HG03442 (cell line): ENCODE data around the gene KDM1B.
"Not testable (repeated sequence)": the region's sequence is repeated elsewhere in the genome, so short reads cannot be mapped to it uniquely, and the experiment has no call there.

Experiments used
- ATAC-seq: cut with Tn5 transposase; IDR thresholded peaks from one replicate; pipeline ENCODE4 v1.9.1; 2021; ENCODE audit warnings: mild to moderate bottlenecking, moderate library complexity; ENCODE audit not compliant: unreplicated experiment

KDM1B gene

DNA sequence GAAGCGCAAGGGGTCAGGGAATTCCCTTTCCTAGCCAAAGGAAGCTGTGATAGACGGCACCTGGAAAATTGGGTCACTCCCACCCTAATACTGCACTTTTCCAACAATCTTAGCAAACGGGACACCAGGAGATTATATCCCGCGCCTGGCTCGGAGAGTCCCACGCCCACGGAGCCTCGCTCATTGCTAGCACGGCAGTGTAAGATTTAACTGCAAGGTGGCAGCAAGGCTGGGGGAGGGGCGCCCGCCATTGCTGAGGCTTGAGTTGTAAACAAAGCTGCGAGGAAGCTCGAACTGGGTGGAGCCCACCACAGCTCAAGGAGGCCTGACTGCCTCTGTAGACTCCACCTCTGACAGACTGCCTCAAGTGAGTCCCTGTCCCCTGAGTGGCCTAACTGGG lies 73.4 kb downstream of the KDM1B start:
- ATAC-seq, result not testable (repeated sequence)

GRCh38 chr6:18231856-18232255 lies 76.6 kb downstream of the KDM1B start:
- ATAC-seq, result not testable (repeated sequence)

DNA sequence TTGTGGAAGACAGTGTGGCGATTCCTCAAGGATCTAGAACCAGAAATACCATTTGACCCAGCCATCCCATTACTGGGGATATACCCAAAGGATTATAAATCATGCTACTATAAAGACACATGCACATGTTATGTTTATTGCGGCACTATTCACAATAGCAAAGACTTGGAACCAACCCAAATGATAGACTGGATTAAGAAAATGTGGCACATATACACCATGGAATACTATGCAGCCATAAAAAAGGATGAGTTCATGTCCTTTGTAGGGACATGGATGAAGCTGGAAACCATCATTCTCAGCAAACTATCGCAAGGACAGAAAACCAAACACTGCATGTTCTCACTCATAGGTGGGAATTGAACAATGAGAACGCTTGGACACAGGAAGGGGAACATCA lies 78.5 kb downstream of the KDM1B start:
- not testable (repeated sequence) for ATAC-seq

DNA sequence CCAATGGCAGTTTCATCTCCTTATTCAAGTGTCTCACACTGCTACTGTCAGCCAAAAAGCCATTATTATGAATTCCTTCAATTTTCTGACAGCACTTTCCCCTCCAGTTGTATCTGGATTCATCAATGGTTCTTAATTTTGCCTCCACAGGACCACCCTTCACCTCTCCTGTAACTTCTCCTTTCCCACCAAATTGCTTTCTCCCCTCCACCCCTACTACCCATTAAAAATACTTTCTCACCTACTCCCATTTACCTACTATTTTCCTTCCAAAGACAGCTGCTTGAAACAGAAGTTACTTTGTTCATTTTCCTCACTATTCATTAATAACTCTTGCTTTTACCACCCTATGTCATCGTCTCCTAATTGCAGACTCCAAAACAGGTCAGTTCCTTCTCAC lies 79.3 kb downstream of the KDM1B start:
- no peak for ATAC-seq

- no peak for ATAC-seq
These were observed 80.3 kb downstream of the KDM1B start for GRCh38 chr6:18235524-18235923.

DNA sequence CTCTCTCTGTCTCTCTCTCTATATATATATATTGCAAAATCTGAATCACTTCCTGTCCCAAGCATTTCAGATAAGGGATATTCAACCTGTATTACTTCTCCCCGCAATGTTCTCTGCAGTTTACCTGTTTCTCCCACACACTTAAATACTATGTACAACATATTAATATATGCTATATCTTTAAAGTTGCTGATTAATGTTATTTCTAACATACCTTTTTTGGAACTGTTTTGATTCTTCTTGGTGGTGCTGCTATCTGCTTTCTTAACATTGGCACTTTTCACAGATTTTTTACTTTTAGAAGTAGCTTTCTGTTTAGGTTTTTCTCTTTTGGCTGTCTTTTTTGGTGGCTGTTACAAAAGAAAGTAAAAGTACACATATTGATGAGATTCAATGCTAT lies 81.9 kb downstream of the KDM1B start:
- ATAC-seq, result no peak

DNA sequence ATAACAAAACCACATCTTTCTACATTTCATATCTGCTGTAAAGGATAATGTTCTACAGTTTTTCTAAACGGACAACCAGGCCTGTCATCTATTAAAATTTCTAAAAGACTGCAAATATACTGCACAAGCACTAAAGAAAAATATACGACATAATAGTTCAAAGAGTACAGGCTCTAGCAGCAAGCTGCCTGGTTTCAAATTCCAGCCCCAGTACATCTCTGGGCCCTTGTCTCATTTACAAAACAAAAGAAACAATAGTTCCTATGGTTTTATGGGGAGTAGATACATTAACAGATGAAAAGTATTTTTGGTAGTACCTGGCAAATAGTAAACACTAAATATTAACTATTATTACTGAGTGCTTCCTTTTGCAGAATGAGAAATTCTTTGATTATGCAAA lies 85.0 kb downstream of the KDM1B start:
- no peak for ATAC-seq

- peak; percentile 40 for ATAC-seq
These were observed 86.2 kb downstream of the KDM1B start for GRCh38 chr6:18241208-18242038.

DNA sequence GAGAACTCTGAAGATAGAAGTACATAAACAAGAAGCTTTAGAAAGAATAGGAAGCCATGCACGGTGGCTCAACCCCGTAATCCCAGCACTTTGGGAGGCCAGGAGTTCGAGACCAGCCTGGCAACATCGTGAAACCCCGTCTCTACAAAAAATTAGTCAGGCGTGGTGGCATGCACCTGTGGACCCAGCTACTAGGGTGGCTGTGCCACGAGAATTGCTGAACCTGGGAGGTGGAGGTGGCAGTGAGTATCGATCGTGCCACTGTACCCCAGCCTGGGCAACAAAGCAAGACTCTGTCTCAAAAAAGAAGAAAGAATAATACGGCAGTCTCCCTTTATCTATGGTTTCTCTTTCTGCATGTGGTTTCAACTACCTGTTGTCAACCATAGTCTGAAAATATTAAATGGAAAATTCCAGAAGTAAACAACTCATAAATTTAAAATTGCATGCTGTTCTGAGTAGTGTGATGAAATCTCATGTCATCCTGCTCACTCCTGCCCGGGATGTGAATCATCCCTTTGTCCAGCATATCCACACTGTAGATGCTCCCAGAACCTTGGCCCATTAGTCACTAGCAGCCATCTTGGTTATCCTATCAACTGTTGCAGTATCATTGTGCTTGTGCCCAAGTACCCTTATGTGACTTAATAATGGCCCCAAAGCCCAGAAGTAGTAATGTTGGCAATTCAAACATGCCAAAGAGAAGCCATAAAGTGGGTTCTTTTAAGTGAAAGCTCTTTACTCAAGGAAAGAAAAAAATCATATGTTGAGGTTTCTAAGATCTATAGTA lies 87.0 kb downstream of the KDM1B start:
- ATAC-seq, result no peak

DNA sequence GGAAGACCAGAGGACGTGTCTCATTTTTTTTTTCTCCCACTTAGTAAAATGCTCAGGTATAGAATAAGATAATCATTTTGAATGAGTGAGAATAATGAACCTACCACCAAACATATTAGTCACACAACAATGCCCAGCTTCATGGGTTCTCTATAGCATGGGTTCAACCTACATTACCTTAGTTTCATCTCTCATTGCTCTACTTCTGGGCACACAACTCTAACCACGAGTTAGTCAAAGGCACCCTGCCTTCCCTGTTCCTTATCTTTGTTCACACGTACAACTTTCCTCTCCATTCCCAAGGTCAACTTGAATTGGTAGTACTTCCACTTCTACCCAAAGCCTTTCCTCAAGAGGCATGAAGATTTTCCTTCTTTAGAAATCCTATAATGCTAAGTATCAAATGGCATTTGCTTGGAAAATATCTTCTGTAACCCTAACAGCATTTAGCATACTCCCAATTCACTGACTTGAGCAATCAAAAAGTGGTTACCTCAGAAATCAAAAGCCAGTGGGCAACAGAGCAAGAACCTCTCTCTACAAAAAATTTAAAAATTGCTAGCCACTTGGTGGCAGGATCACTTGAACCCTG lies 88.2 kb downstream of the KDM1B start:
- no peak for ATAC-seq

GRCh38 chr6:18244251-18244650 lies 89.0 kb downstream of the KDM1B start:
- ATAC-seq, result no peak

GRCh38 chr6:18245079-18245478 lies 89.9 kb downstream of the KDM1B start:
- ATAC-seq, result no peak

- ATAC-seq, result no peak
These were observed 90.4 kb downstream of the KDM1B start for GRCh38 chr6:18245642-18246041.

DNA sequence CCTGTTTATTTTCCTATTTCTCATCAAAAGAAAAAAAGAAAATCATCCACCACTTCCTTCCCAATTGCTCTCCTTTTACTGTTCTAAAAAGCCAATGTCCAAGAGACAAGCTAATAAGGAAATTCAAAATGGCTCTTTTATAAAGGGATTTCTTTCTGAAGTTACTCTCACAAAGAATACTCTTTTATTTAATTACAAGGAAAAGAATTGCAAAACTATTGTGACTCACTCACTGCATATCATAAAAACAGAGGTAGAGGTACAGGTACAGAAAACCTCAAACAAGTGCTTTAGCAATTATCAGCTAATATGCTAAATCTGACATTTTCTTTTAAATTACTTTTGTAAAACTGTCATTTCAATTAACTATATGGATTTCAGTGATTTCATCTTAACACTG lies 91.0 kb downstream of the KDM1B start:
- ATAC-seq, result no peak

DNA sequence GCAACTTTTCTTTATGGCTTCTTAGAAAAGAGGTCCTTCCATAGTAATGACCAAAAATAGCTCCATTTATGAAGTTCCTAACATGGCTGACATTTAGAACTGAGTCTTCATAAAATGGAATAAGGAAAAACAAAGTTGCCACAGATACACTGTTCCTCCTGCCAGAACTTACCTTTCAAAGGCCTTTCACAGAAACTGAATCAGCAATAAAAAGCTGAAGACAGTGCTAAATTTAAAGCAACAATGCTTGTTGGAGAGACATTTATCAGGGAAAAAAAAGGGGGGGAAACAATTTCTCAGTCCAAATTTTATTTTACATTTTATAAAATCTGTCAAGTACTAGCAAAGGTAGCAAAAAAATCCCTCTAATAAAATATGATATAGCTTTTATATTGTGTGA lies 91.8 kb downstream of the KDM1B start:
- no peak for ATAC-seq

DNA sequence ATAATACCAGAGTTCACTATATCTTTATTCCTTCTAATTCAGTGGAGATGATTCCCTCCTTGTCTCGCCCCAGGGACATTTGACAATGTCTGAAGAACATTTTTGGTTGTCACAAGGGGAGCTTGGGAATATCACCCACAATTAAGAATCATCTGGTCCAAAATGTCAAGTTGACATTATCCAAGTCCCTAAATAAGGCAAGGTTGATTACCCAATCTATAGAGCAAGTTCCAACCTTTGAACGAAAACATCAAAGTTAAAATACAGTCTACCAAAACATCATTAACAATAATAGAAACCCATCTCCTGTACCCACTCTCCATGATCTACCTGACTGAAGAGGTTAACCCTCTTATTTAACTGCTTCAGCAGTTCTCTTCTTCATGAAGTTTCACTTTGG lies 93.5 kb downstream of the KDM1B start:
- ATAC-seq, result no peak

DNA sequence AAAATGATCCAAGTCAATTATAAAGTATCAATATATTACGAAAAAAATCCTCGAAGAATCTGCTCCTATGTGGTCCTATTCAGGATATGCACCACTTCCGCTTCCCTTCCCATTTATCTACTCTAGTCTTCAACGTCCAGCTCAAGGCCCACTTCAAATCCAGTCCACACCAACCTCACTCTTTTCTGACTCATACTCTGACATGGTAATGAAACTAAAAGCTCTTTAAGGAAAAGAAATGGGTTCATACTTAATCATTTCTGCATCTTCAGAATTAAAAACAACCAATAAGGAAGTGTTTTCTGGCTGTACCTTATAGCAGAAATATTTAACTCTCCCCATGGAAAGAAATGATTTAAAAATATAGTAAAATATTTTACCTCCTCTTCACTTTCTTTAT lies 94.0 kb downstream of the KDM1B start:
- no peak for ATAC-seq

DNA sequence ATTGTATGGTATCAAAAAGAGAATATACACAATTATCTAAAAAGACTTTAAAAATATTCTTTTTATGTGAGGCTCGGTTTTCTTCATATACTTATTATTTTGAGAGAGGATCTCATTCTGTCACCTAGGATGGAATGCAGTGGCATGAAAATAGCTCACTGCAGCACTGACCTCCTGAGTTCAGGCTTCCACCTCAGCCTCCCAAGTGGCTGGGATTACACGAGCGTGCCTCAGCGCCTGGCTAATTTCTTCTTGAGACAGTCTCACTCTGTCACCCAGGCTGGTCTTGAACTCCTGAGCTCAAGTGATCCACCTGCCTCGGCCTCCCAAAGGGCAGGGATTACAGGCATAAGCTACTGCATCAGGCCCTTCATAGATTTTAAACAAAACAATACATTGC lies 98.4 kb downstream of the KDM1B start:
- ATAC-seq, result no peak

- no peak for ATAC-seq
These were observed 99.6 kb downstream of the KDM1B start for GRCh38 chr6:18254793-18255192.

DNA sequence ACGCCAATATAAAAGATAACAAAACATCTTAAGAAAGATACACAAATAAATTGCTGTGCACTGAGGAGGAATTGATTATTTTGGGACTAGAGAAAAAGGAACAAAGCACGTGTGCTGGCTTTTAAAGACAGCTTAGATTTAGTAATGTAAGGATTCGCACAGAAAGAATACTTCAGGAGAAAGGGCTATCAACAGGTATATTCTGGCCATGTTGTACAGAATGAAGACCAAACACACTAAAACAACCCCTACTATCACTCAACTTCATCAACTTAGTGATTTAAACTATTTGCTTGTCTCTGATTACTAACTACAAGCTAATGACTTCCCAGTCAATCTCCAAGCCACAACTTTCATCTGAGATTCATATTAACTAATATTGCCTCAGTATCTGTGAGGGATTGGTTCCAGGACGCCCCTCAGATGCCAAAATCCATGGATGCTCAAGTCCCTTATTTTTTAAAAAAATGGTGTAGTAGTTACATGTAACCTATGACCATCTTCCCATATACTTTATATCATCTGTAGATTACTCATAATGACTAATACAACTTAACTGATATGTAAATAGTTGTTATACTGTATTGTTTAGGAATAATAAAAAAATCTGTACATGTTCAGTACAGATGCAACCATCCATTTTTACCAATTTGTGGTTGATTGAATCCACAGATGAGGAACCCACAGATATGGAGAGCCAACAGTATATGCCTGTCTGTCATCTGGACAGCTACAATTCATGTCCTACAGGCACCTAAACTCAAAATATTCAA lies 104.6 kb downstream of the KDM1B start:
- ATAC-seq, result no peak

DNA sequence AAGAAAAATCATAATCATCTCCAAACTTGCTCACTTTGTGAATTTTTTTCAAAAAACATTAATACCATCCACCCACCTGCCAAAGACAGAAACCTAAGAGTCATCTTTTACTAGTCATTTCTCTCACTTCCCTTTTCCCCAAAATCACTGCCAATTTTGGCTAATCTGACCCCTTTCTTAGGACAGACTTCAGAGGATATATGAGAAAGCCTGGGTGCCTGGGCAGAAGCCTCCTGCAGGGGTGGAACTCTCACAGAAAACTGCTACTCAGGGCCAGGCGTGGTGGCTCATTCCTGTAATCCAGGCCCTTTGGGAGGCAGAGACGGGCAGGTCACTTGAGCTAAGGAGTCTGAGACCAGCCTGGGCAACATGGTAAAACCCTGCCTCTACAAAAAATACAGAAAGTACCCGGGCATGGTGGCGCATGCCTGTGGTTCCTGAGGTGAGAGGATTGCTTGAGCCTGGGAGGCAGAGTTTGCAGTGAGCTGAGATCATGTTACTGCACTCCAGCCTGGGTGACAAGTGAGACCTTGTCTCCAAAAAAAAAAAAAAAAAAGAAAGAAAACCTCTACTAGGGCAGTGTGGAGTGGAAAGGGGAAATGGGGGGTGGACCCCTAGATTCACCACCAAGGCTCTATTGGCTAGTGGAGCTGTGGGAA lies 105.4 kb downstream of the KDM1B start:
- ATAC-seq, result peak; percentile 34
